ENCODE measurements around the gene DIDO1.

DIDO1 gene

DNA sequence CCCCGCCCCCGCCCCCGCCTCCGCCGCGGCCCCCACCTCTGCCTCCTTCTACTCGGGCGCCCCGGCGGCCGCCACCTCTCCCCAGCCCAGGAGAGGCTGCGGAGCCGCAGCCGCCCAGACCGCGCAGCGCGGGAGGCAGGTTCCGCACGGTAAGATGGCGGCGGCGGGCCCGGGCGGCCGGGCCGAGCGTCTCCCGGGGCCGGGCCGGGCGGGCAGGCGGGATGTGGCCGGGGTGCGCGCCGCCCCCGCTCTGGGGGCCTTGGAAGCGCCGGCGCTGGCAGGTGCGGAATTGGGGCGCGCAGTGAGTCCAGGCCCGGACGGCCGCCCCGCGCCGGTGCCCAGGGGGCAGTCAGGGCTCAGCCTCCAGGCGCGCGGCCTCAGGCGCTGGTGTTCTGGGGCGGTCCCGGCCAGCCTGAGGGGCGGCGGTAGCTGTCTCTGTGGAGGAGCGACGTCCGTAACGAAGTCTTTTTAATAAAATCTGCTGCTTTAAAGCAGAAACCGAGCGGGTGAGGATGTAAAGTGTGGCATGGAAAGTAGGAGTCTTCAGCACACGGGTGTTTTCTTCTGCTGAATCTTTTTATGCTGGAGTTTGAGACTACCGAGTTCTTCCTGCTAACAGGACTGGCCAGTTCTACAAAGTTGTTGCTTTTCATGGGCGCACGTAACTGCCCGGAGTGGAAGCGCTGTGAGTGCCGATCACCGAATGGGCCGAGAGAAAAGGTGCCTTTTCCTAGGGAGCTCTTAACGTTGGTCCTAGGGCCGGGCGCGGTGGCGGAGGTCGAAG, 12.0 kb upstream of the DIDO1 start, which contains the start of gene GID8:
Gene GID8, plus strand, starts transcription at position 43 of the 784 bp plus-strand sequence. CDS start 3,356 bp downstream, outside the sequence.
- CTCF ChIA-PET, result interaction anchor here (1.1 to 5.8 kb wide), 5 partner anchors 10 to 38 kb away, joined by 3 to 68 read pairs (median 4); partner anchors contain the start of gene DIDO1
- DNase-seq (ENCODE audit: low read depth, low spot score), result no peak

DNA sequence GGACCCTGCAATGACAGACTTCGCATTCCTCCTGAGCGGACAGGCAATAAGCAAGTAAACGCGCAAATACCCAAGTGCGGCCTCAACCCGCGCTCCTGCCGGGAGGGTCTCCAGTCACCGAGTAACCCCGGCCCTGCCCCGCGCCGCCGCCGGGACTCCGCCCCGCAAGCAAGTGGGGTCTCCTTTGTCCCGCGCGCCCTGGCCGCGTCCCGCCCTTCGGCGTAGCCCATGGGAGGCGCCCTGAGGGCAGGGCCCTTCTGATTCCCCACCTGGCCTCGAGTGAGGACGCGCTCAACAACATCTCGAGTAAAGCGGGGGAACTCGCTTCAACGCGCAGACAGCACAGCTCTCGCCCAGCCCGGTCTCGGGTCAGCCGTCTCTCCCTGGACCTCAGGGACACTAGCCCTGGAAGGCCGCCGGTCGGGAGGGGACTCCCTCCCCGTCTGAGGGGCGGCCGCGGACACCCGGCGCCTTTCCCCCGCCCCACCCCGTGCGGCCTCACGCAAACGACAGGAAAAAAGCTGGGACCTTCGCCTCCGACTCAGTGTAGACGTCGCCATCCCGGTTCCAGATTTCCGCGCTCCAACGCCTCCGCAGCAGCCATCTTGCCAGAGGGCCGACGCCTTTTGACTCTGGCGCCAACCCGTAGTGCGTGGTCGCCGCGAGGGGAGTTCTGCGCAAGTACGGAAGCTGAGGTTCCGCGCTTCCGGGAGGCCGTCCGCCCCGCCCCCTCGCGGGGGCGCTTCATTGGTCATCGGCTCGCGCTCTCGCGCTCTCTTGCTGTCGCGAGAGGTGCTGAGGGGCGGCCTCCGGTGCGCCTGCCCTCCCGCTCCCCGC, 11.2 kb upstream of the DIDO1 start:
- TF ChIP-seq, protein P1, sequence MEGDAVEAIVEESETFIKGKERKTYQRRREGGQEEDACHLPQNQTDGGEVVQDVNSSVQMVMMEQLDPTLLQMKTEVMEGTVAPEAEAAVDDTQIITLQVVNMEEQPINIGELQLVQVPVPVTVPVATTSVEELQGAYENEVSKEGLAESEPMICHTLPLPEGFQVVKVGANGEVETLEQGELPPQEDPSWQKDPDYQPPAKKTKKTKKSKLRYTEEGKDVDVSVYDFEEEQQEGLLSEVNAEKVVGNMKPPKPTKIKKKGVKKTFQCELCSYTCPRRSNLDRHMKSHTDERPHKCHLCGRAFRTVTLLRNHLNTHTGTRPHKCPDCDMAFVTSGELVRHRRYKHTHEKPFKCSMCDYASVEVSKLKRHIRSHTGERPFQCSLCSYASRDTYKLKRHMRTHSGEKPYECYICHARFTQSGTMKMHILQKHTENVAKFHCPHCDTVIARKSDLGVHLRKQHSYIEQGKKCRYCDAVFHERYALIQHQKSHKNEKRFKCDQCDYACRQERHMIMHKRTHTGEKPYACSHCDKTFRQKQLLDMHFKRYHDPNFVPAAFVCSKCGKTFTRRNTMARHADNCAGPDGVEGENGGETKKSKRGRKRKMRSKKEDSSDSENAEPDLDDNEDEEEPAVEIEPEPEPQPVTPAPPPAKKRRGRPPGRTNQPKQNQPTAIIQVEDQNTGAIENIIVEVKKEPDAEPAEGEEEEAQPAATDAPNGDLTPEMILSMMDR (IDR thresholded peaks at IDR 0.05; ENCODE audit: insufficient read depth, low read length, missing control alignments), result no peak
- ChIA-PET POLR2A (interaction anchor here (0.7 to 2.2 kb wide), 5 partner anchors 10 to 39 kb away, joined by 3 to 12 read pairs (median 6); partner anchors contain the start of gene SLC17A9), CTCF (interaction anchor here (0.7 to 5.8 kb wide), 6 partner anchors 12 to 72 kb away, joined by 3 to 68 read pairs (median 4); partner anchors contain the start of gene DIDO1)
- peak overlapping the region; percentile 94 for H3K4me3 ChIP-seq (ENCODE audit: low read depth, low read length)
- peak; percentile 83 for DNase-seq (ENCODE audit: low read depth, low spot score)

More for the DNA sequence above, 12.0 kb upstream of the DIDO1 start, which contains the start of gene GID8:
- POLR2A ChIA-PET, result interaction anchor here (1.0 to 2.2 kb wide), 4 partner anchors 10 to 35 kb away, joined by 4 to 12 read pairs (median 6); partner anchors contain the start of gene SLC17A9
- TF ChIP-seq, protein P1 (IDR thresholded peaks at IDR 0.05; ENCODE audit: insufficient read depth, low read length, missing control alignments), result no peak
- peak within 1 kb of the TSS; percentile 94 for H3K4me3 ChIP-seq (ENCODE audit: low read depth, low read length)

DNA sequence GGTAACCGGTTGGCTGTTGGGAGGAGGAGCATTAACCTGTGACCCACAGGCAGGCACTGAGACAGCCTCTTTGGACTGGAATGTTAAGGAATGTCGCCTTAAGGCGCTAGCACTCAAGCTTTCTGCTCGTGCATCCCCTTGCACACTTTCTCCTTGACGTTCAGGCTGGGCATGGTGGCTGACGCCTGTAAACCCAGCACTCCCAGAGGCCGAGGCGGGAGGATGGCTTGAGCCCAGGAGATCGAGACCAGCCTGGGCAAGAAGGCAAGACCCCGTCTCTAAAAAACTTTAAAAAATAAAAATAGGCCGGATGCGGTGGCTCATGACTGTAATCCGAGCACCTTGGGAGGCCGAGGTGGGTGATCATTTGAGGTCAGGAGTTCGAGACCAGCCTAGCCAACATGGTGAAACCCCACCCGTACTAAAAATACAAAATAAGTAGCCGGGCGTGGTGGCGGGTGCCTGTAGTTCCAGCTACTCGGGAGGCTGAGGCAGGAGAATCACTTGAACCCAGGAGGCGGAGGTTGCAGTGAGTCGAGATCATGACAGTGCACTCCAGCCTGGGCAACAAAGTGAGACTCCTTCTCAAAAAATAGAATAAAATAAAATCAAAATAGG, 9.8 kb upstream of the DIDO1 start:
- DNase-seq (ENCODE audit: low read depth, low spot score), result no peak
- TF ChIP-seq, protein P1 (IDR thresholded peaks at IDR 0.05; ENCODE audit: insufficient read depth, low read length, missing control alignments), result no peak
- POLR2A ChIA-PET, result interaction anchor here (1.2 to 1.7 kb wide), 2 partner anchors 9 to 16 kb away, joined by 3 to 6 read pairs; no protein-coding TSS in a partner anchor
- H3K4me3 ChIP-seq (ENCODE audit: low read depth, low read length), result peak overlapping the region; percentile 94
- CTCF ChIA-PET, result interaction anchor here (0.7 to 5.8 kb wide), 8 partner anchors 10 to 128 kb away, joined by 3 to 68 read pairs (median 4); partner anchors contain the start of gene DIDO1

DNA sequence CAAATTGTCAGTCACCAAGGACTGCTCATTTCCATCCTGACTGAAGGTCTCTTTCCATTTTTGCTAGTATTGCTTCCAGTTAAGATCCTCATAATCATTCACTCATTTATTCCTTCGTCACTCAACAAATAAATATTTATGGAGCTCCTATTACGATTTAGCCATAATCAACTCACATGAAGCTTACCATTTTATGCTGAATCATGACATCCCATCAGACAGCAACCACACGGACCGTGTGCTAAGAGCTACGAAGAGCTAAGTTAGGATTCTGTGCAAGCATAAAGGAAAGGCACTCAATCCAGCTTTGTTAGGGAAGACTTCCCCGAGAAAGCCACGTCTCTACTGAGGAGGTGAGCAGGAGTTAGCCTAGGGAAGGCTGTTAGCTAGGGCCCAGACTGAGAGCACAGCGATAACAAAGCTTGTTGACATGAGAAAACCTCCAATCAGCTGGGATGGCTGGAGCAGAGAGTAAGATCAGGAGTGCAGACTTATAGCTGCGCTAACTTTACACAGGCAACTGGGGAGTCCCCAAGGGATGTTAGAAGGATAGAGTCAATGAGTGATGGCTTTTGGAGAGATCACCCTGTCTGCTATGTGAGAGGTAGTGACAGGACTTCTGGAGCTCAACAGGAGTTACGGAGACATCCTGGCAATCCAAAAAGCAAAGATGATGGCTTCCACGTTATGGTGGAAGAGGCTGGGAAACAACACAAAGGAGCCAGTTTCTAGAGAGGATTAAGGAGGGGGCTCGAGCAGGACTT, 9.1 kb upstream of the DIDO1 start:
- TF ChIP-seq, protein P1 (IDR thresholded peaks at IDR 0.05; ENCODE audit: insufficient read depth, low read length, missing control alignments), result no peak
- CTCF ChIA-PET, result interaction anchor here (1.0 to 5.8 kb wide), 6 partner anchors 10 to 127 kb away, joined by 3 to 68 read pairs (median 8); partner anchors contain the start of gene DIDO1

DNA sequence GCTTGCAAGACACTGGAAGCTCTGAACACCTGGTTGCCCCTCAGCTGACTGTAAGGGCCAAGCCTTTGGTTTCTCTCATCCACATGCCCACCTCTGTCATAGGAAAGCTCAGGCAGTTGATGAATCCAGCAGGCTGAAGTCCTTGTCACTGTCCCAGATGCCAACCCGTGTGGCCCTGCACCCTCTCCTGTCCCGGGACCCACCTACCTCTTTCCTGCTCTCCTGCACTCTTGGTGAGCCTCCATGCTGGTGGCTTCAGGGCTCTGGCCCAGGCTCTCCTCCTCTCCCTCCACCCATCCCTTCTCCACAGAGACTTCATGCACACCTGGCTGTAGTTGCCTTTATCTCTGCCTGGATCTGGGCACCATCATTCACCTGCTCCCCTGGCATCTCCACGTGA, 7.7 kb upstream of the DIDO1 start:
- POLR2A ChIA-PET, result no interaction called here
- no peak for DNase-seq (ENCODE audit: low read depth, low spot score)
- TF ChIP-seq, protein P1 (IDR thresholded peaks at IDR 0.05; ENCODE audit: insufficient read depth, low read length, missing control alignments), result no peak
- H3K4me3 ChIP-seq (ENCODE audit: low read depth, low read length), result no peak overlapping the region
- CTCF ChIA-PET, result interaction anchor here (1.0 to 5.8 kb wide), 4 partner anchors 8 to 33 kb away, joined by 4 to 68 read pairs (median 20); partner anchors contain the start of gene DIDO1

More for the DNA sequence above, 9.1 kb upstream of the DIDO1 start:
- DNase-seq (ENCODE audit: low read depth, low spot score), result no peak
- POLR2A ChIA-PET, result interaction anchor here (1.2 kb wide), 1 partner anchor 15 kb away, joined by 3 read pairs; no protein-coding TSS in a partner anchor
- no peak overlapping the region; the same call in 1 of the 2 replicates for H3K4me3 ChIP-seq (ENCODE audit: low read depth, low read length)

All from AG04449 (cell line).